Fibroblast of mammary gland (primary cell): ENCODE results near the gene CRTAP.
"Not testable (repeated sequence)": the region's sequence is repeated elsewhere in the genome, so short reads cannot be mapped to it uniquely, and the experiment has no call there.

ENCODE experiments used
- DNase-seq: peaks from one replicate; pipeline ENCODE4 v3.0.0-alpha.2; 2010; ENCODE audit warnings: low read depth
- H3K4me3 ChIP-seq: 2 replicates; pipeline ENCODE4 v1.5.1; 2011; ENCODE audit warnings: low read depth, mild to moderate bottlenecking, low read length, moderate library complexity; ENCODE audit not compliant: control insufficient read depth
- TF ChIP-seq, protein P1 (sequence below): conservative IDR thresholded peaks from 2 replicates; pipeline ENCODE4 v1.5.1; 2011; ENCODE audit warnings: low read depth, low read length, inconsistent platforms; ENCODE audit not compliant: control insufficient read depth, insufficient read depth

Gene CRTAP

DNA sequence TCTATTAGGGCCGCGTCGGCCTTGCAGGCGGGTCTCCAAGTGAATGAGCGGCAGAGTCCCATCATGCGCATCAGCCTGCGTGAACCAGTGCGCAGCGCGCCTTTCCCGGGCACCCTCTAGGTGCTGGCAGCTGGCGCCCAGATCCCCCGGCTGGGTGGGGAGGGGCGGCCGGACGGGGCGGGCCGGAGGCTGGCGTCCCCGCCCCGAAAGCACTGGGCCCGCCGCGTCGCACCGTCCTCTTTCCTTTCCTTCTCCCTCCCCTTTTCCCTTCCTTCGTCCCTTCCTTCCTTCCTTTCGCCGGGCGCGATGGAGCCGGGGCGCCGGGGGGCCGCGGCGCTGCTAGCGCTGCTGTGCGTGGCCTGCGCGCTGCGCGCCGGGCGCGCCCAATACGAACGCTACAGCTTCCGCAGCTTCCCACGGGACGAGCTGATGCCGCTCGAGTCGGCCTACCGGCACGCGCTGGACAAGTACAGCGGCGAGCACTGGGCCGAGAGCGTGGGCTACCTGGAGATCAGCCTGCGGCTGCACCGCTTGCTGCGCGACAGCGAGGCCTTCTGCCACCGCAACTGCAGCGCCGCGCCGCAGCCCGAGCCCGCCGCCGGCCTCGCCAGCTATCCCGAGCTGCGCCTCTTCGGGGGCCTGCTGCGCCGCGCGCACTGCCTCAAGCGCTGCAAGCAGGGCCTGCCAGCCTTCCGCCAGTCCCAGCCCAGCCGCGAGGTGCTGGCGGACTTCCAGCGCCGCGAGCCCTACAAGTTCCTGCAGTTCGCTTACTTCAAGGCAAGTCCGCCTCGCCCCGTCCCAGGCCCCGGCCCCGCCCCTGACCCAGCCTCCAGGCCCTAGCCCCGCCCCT lies at the start of gene CRTAP:
Gene CRTAP (plus strand): TSS at position 243 of the 850 bp plus-strand sequence. CDS start 64 bp downstream, at position 307.
- TF ChIP-seq, protein P1, sequence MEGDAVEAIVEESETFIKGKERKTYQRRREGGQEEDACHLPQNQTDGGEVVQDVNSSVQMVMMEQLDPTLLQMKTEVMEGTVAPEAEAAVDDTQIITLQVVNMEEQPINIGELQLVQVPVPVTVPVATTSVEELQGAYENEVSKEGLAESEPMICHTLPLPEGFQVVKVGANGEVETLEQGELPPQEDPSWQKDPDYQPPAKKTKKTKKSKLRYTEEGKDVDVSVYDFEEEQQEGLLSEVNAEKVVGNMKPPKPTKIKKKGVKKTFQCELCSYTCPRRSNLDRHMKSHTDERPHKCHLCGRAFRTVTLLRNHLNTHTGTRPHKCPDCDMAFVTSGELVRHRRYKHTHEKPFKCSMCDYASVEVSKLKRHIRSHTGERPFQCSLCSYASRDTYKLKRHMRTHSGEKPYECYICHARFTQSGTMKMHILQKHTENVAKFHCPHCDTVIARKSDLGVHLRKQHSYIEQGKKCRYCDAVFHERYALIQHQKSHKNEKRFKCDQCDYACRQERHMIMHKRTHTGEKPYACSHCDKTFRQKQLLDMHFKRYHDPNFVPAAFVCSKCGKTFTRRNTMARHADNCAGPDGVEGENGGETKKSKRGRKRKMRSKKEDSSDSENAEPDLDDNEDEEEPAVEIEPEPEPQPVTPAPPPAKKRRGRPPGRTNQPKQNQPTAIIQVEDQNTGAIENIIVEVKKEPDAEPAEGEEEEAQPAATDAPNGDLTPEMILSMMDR: no peak
- H3K4me3 ChIP-seq: peak within 1 kb of the TSS; percentile 58
- peak; percentile 96 for DNase-seq

DNA sequence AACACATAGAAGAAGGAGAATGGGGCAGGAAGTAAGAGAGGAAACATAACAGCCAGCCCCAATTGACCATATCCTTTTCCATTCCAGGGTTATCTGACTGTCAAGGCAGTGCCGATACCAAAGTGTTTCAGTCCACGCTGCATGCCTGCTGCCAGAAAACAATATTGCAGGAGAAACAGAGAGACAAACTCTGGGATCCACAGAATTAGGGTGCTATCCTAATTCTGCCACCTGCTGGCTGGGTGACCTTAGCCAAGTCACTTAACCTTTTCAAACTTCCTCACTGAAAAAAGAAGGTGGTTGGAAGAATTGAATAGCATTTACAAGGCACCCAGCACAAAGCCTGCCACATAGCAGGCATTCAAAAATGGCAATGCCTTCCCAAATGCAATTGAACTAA lies 48.9 kb upstream of the CRTAP start:
- no peak for DNase-seq
- TF ChIP-seq, protein P1: no peak
- no peak overlapping the region for H3K4me3 ChIP-seq

DNA sequence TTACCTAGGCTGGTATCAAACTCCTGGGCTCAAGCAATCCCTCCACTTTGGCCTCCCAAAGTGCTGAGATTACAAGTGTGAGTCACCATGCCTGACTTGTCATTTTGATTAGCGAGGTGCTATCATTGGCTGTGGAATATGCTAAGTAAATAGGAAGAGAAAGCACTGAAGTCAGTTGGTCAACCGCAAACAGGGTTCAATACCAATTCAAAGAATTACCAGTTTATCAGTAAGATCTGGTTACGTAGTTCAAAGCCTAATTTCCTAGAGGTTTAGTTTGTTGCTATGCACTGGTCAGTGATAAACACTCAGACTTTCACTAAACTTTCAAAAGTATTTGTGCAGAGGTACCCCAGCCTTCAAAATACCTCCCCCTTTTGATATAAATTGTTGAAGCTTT lies 46.3 kb upstream of the CRTAP start:
- no peak overlapping the region for H3K4me3 ChIP-seq
- DNase-seq: peak; percentile 68
- TF ChIP-seq, protein P1: no peak

DNA sequence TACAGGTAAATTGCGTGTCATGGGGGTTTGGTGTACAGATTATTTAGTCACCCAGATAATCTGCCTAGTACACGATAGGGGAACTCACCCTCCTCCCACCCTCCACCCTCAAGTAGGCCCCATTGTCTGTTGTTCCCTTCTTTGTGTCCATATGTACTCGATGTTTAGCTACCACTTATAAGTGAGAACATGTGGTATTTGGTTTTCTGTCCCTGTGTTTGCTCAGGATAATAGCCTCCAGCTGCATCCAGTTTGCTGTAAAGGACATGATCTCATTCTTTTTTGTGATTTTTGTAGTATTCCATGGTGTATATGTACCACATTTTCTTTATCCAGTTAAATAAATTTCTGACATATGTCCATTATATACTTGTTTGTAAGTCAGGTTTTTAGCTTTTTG lies 44.0 kb upstream of the CRTAP start:
- DNase-seq: peak; percentile 47
- not testable (repeated sequence) for H3K4me3 ChIP-seq

DNA sequence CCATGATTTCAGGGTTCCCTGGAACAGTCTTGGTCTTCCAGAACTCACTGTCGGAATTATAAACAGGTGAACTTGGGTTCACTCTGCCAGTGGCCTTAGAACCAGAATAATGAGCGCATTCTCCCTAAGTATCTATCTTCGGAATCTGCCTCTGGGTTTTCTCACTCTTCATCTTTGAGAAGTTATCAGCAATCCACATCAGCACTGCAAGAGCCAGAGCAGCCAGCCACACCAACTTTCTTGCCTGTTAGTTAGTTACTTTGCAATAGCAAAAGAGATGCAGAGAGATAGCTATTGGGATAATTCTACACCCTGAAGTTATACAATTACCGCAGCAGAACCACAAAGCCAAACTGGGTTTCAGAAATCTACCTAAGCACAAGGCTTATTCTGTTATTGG lies 42.6 kb upstream of the CRTAP start:
- no peak overlapping the region for H3K4me3 ChIP-seq
- TF ChIP-seq, protein P1: no peak
- no peak for DNase-seq

DNA sequence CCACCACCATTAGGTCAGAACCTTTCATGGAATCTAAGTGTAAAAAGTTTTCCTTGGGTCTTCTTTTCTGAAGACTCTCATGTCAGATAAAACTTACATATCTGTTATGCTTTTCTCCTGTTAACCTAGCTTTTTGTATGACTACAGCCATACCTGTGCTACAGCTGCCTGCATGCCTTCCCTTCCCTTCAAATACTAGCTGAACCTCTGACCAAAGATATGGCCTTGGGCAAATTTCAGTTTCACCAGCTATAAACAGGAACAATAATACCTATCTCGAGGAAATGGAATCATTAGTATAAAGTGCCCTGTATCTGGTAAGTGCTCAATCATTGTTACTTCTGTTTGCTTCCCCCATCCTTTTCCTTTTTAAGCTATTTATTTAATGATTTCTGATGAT lies 41.9 kb upstream of the CRTAP start:
- TF ChIP-seq, protein P1: no peak
- H3K4me3 ChIP-seq: no peak overlapping the region
- no peak for DNase-seq

DNA sequence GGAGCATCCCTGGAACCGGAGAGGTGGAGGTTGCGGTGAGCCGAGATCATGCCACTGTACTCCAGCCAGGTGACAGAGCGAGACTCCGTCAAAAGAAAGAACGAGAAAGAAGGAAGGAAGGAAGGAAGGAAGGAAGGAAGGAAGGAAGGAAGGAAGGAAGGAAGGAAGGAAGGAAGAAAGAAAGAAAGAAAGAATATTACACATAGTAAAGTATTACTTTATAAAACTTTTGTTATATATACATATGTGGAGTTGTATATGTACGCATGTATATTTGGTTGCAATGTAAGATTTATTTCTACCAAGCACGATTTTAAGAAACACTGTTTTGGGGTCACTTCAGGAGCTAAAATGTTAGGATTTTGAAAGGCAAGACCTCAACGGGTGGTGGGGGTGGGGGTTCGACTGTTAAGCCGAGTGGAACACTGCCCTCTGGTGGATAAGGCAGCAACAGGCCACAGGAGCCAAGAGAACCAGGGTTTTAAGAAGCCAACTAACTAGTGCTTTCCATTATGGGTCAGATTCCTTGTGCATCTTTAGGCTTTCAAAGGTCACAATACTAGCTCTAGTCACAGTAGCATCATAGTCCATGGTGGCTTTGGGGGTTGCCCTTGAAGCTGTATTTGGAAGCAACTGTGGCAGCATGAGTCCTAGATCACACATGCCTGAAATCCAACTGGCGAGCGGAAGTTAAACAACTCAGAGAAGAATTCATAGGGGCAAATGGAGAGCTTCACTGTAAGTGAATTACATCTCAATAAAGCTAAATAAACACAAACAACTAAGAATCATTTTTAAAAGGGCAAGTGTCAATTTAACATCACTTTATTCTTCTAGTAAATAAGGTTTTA lies 39.4 kb upstream of the CRTAP start:
- TF ChIP-seq, protein P1: peak; percentile 99
- no peak overlapping the region for H3K4me3 ChIP-seq
- DNase-seq: peak; percentile 74
